ENCODE measurements around the gene WDFY3.

- TF ChIP-seq CTCF (IDR thresholded peaks at IDR 0.05) (no peak), POLR2AphosphoS5 (IDR thresholded peaks at IDR 0.05) (no peak), POLR2A (IDR thresholded peaks at IDR 0.05) (no peak), EP300 (IDR thresholded peaks at IDR 0.05) (no peak)
Observed at GRCh38 chr4:84927428-84927827, 39.1 kb downstream of the WDFY3 start.

Data from sigmoid colon (tissue), 4 donors.